ENCODE measurements around the gene COX7C. TPM values are rescaled to one million over a fixed set of nuclear protein-coding genes. Genes with fewer than 3 reads are reported as not detected.

The COX7C gene, protein sequence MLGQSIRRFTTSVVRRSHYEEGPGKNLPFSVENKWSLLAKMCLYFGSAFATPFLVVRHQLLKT
- total RNA-seq = 199 and 246 TPM in 2 replicates

DNA sequence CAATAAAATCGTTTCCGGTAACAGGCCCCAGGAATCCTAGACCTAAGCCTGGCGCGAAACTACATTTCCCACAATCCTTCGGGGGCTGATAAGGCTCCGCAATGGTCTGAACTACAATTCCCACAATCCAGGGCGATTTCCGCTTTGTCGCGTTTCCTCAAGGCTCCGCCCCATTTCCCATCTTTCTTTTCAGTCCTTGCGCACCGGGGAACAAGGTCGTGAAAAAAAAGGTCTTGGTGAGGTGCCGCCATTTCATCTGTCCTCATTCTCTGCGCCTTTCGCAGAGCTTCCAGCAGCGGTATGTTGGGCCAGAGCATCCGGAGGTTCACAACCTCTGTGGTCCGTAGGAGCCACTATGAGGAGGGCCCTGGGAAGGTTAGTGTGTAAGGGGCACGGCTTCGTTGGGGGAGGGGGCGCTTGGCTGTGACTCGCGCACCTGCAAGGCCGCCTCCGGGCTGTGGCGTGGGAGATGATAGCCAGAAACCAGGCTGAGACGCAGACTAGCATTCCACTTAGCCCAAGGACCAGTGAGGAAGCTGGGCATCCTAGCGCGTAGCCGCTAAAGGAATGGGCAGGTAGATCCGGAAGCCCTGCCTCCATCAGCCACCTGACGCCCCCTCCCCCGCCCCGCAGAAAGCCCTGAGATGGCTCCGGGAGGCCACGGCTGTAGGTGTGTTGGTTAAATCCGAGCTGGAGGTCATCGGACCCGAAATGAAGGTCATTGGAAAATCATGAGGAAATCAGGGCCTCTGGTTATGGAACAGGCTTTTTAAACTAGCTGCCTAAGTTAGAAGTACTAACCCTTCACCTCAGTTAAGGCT lies at the start of gene COX7C:
Gene COX7C, plus strand, starts transcription at position 186 of the 821 bp plus-strand sequence. Its CDS starts 115 bp downstream, at position 301.

